ENCODE data around the gene TPPP3. TPM values are rescaled to one million over a fixed set of nuclear protein-coding genes. Genes with fewer than 3 reads are reported as not detected.

TPPP3 gene
- total RNA-seq, 8 experiments from 2014 or later = 0.85 to 247 (median 33.2) TPM

Other genes with a start within 250 kb of the TPPP3 start
- gene B3GNT9, start 242.5 kb downstream of the TPPP3 start, total RNA-seq = 10 to 100 TPM in 2 of 8 experiments, 1 to 10 TPM in 4, under 1 TPM in 2; 0.54 to 20.9 (median 4.3) TPM
- gene TRADD, start 233.6 kb downstream of the TPPP3 start, total RNA-seq = 10 to 100 TPM in 3 of 8 experiments, 1 to 10 TPM in 4, under 1 TPM in 1; 0.42 to 18.0 (median 6.6) TPM
- 10 to 100 TPM in 3 of 8 experiments, 1 to 10 TPM in 5; 1.0 to 44.5 (median 9.0) TPM for gene FBXL8, start 233.5 kb downstream of the TPPP3 start, total RNA-seq
- 10 to 100 TPM in 7 of 8 experiments, 1 to 10 TPM in 1; 4.6 to 33.1 (median 18.4) TPM for gene HSF4, start 228.8 kb downstream of the TPPP3 start, total RNA-seq
- gene NOL3, start 223.0 kb downstream of the TPPP3 start, total RNA-seq = 10 to 100 TPM in 7 of 8 experiments, 1 to 10 TPM in 1; 7.3 to 28.0 (median 15.3) TPM
- gene MATCAP1, start 209.5 kb downstream of the TPPP3 start, total RNA-seq = 10 to 100 TPM; 13.9 to 93.4 (median 55.0) TPM
- 1 to 10 TPM in 4 of 8 experiments, under 1 TPM in 4; 0.29 to 3.6 (median 0.98) TPM for gene EXOC3L1, start 203.4 kb downstream of the TPPP3 start, total RNA-seq
- gene E2F4, start 201.3 kb downstream of the TPPP3 start, total RNA-seq = 10 to 100 TPM; 27.7 to 83.7 (median 48.5) TPM
- gene ELMO3, start 194.4 kb downstream of the TPPP3 start, total RNA-seq = 1 to 10 TPM in 5 of 8 experiments, under 1 TPM in 3; 0.43 to 2.8 (median 1.2) TPM
- 10 to 100 TPM; 39.4 to 83.1 (median 58.0) TPM for gene TMEM208, start 166.4 kb downstream of the TPPP3 start, total RNA-seq
- gene FHOD1, start 146.0 kb downstream of the TPPP3 start, total RNA-seq = 10 to 100 TPM in 7 of 8 experiments, 1 to 10 TPM in 1; 5.5 to 26.8 (median 12.1) TPM
- 1 to 10 TPM in 7 of 8 experiments, under 1 TPM in 1; 0.92 to 2.4 (median 1.4) TPM for gene SLC9A5, start 144.5 kb downstream of the TPPP3 start, total RNA-seq
- 10 to 100 TPM in 2 of 8 experiments, 1 to 10 TPM in 6; 1.4 to 39.0 (median 5.6) TPM for gene PLEKHG4, start 114.0 kb downstream of the TPPP3 start, total RNA-seq
- gene KCTD19, start 66.8 kb downstream of the TPPP3 start, total RNA-seq = 1 to 10 TPM in 3 of 8 experiments, under 1 TPM in 5; 0.15 to 1.8 (median 0.90) TPM
- gene LRRC36, start 66.7 kb downstream of the TPPP3 start, total RNA-seq = 1 to 10 TPM in 2 of 8 experiments, under 1 TPM in 2, not detected in 4; 0.43 to 1.5 (median 1.0) TPM
- gene ZDHHC1, start 23.0 kb upstream of the TPPP3 start, total RNA-seq = 10 to 100 TPM in 1 of 8 experiments, 1 to 10 TPM in 7; 3.4 to 14.6 (median 4.6) TPM
- gene HSD11B2, start 37.6 kb upstream of the TPPP3 start, total RNA-seq = 10 to 100 TPM in 4 of 8 experiments, 1 to 10 TPM in 3, under 1 TPM in 1; 0.64 to 17.4 (median 6.8) TPM
- gene ATP6V0D1, start 87.7 kb upstream of the TPPP3 start, total RNA-seq = 100 to 1,000 TPM in 2 of 8 experiments, 10 to 100 TPM in 6; 56.6 to 139 (median 69.4) TPM
- under 1 TPM in 3 of 8 experiments, not detected in 5; 0.27 to 0.81 (median 0.66) TPM for gene AGRP, start 90.0 kb upstream of the TPPP3 start, total RNA-seq
- gene RIPOR1, start 135.3 kb upstream of the TPPP3 start, total RNA-seq = 10 to 100 TPM; 11.2 to 35.5 (median 19.4) TPM
- gene CTCF, start 169.0 kb upstream of the TPPP3 start, total RNA-seq = 10 to 100 TPM; 19.6 to 47.6 (median 31.2) TPM